ENCODE measurements around the gene DNAJC7. TPM values are rescaled to one million over a fixed set of nuclear protein-coding genes. Genes with fewer than 3 reads are reported as not detected.

Gene DNAJC7
- total and polyA plus RNA-seq, 9 of the 15 experiments (the other 6 are each of a cell fraction or from before 2014, with no cell fraction given) = 85.8 to 262 (median 157) TPM

DNA sequence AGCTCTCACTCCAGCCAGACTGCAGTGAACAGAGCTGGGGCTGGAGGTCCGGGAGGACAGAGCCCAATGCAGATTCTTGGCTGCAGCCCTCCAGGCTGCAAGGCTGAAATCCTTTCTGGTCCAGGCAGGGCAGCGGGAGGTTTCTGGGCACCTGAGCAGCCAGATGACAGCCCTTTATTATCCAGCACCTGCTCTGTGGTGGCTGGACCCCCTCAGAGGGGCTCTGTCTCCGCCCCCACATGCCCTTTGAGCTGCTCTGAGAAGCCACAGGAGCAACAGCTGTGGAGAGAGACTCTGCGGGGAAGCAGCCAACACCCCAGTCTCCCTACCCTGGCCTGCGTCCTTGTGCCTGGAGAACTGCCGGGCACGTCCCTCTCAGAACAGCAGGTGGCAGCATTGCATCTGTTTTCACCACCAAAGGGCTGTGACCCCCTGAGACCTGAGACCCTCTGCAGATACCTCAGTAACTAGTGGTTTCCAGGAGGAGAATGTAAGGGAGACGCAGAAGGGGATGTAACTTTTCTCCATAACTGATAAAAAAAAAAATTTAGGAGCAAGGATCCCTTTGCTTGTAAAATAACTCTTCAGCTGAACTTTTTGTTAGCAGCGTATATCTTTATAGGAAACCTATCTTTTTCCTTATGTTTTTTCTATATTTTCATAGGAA, 54.3 kb downstream of the DNAJC7 start:
- Histone ChIP-seq H3K27me3 (ENCODE audit: control insufficient read depth in 2 of 2, insufficient read depth in 2 of 2, low read length in 2 of 2) (no peaks in the 10 kb centered on the region), H3K36me3 (ENCODE audit: control insufficient read depth, insufficient read depth, low read length) (peaks cover 4% of the 10 kb centered on the region; the same call in 1 of the 3 replicates), H3K27ac (ENCODE audit: extremely low read depth, low read depth, low read length) (no peak overlapping the region), H4K20me1 (replicated peaks; ENCODE audit: control insufficient read depth, insufficient read depth, low read length) (no peaks in the 10 kb centered on the region), H3K9me1 (ENCODE audit: control insufficient read depth, insufficient read depth, low read length) (peaks cover 6% of the 10 kb centered on the region), H3K79me2 (ENCODE audit: control insufficient read depth, insufficient read depth, low read length) (peaks cover 13% of the 10 kb centered on the region), H3K4me3 (no peak overlapping the region), H2AFZ (ENCODE audit: low read depth, low read length) (peak overlapping the region; percentile 53; the same call in 1 of the 2 replicates), H3K4me1 (replicated peaks in 1 of 2; ENCODE audit: control insufficient read depth in 2 of 2, insufficient read depth in 2 of 2, low read length in 2 of 2) (peaks cover 21 to 40% of the 10 kb centered on the region in 2 experiments), H3K9ac (ENCODE audit: insufficient read depth in 1 of 2, low read depth in 2 of 2, low read length in 2 of 2) (peak overlapping the region in 1 of 2 experiments; percentile 62; a peak in 2 of 4 replicates), H3K4me2 (ENCODE audit: insufficient read depth, low read length) (no peak overlapping the region), H3K9me3 (replicated peaks; ENCODE audit: control insufficient read depth, insufficient read depth, low read depth, low read length) (no peaks in the 10 kb centered on the region; the same call in 1 of the 2 replicates)
- in situ Hi-C loops (cut with MboI) (loop anchor here (5.0 kb wide), 2 partner anchors 61 to 149 kb away; partner anchors contain the start of gene DHX58), intact Hi-C loops (cut with micrococcal nuclease) (loop anchor here (1.0 to 5.0 kb wide), 4 partner anchors 138 to 444 kb away; partner anchors contain the start of gene KCNH4)
- ChIA-PET CTCF (ENCODE audit: low intra/inter-chr PET ratio) (interaction anchor here (0.7 to 2.5 kb wide), 5 partner anchors 100 to 975 kb away, joined by 3 to 20 read pairs (median 5); no protein-coding TSS in a partner anchor), POLR2A (interaction anchor here (0.6 to 4.6 kb wide), 2 partner anchors 13 to 218 kb away, joined by 3 to 28 read pairs; partner anchors contain the start of gene KCNH4)
- peak; percentile 47 for ATAC-seq
- DNase-seq (ENCODE audit: extremely low read depth in 1 of 4, low spot score in 3 of 4) = peak; percentile 77 to 81 (median 78)
- peak; percentile 78 for FAIRE-seq
- 25% methylated on average over 9 of the region's 9 CpGs for WGBS (ENCODE audit: insufficient coverage, low coverage, missing lambda C conversion rate)
- no TSS peak for BruUV-seq (replicated peaks)
- TF ChIP-seq KDM1A (IDR thresholded peaks at IDR 0.05) (no peak), TRIM24 (IDR thresholded peaks at IDR 0.05) (no peak), KLF6 (CRISPR knock-in tag; IDR thresholded peaks at IDR 0.05; ENCODE audit: borderline replicate concordance) (no peak), PURB (CRISPR knock-in tag; IDR thresholded peaks at IDR 0.05; ENCODE audit: low read depth) (no peak), ZNF311 (CRISPR knock-in tag; IDR thresholded peaks at IDR 0.05) (no peak), CBX8 (IDR thresholded peaks at IDR 0.05; ENCODE audit: borderline replicate concordance, extremely low read depth, low read depth, low read length, poor library complexity, severe bottlenecking) (no peak), VEZF1 (CRISPR knock-in tag; IDR thresholded peaks at IDR 0.05) (no peak), CBFA2T3 (IDR thresholded peaks at IDR 0.05) (no peak), NCOA2 (IDR thresholded peaks at IDR 0.05; ENCODE audit: partially characterized antibody in 2 of 2) (no peak), TSHZ1 (CRISPR knock-in tag; IDR thresholded peaks at IDR 0.05) (no peak), ZNF165 (CRISPR knock-in tag; IDR thresholded peaks at IDR 0.05; ENCODE audit: borderline replicate concordance) (no peak), CC2D1A (IDR thresholded peaks at IDR 0.05) (peak; percentile 76), SIX5 (IDR thresholded peaks at IDR 0.05; ENCODE audit: borderline replicate concordance in 1 of 2, insufficient read depth in 1 of 2, low read depth in 1 of 2, low read length in 2 of 2) (no peak), MBD2 (IDR thresholded peaks at IDR 0.05; ENCODE audit: borderline replicate concordance, low read depth) (no peak)
- TF ChIP-seq, protein P1, sequence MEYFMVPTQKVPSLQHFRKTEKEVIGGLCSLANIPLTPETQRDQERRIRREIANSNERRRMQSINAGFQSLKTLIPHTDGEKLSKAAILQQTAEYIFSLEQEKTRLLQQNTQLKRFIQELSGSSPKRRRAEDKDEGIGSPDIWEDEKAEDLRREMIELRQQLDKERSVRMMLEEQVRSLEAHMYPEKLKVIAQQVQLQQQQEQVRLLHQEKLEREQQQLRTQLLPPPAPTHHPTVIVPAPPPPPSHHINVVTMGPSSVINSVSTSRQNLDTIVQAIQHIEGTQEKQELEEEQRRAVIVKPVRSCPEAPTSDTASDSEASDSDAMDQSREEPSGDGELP (CRISPR knock-in tag; IDR thresholded peaks at IDR 0.05; ENCODE audit: borderline replicate concordance) = peak; percentile 34; the same call in 1 of the 2 replicates
